ENCODE data around the gene AOC1. TPM values are rescaled to one million over a fixed set of nuclear protein-coding genes. Genes with fewer than 3 reads are reported as not detected.

The AOC1 gene
- total RNA-seq (2022; extraction: Qiagen RNA extraction) = 0.06 to 0.10 TPM in 2 of 5 replicates, not detected in the others

GRCh38 chr7:150852371-150852905 is at the start of gene AOC1:
AOC1 (plus strand) TSS chr7:150852517; CDS start chr7:150856471, 3,954 bp downstream.

Other genes starting within 250 kb of the AOC1 start
- not detected in 5 replicates for gene GIMAP6, start 220.1 kb upstream of the AOC1 start, total RNA-seq (2022; extraction: Qiagen RNA extraction)
- gene GIMAP2, start 166.8 kb upstream of the AOC1 start, total RNA-seq (2022; extraction: Qiagen RNA extraction) = 0.08 to 0.15 TPM (median 0.09 TPM) in 3 of 5 replicates, not detected in the others
- gene GIMAP1, start 135.9 kb upstream of the AOC1 start, total RNA-seq (2022; extraction: Qiagen RNA extraction) = not detected in 5 replicates
- gene GIMAP5, start 115.1 kb upstream of the AOC1 start, total RNA-seq (2022; extraction: Qiagen RNA extraction) = not detected in 5 replicates
- 0.10 to 0.17 TPM (median 0.13 TPM) in 3 of 5 replicates, not detected in the others for gene TMEM176B, start 52.2 kb upstream of the AOC1 start, total RNA-seq (2022; extraction: Qiagen RNA extraction)
- not detected in 5 replicates for gene TMEM176A, start 51.7 kb upstream of the AOC1 start, total RNA-seq (2022; extraction: Qiagen RNA extraction)
- 2.9 to 3.6 TPM (median 3.3 TPM) in 5 replicates for gene KCNH2, start 125.8 kb downstream of the AOC1 start, total RNA-seq (2022; extraction: Qiagen RNA extraction)
- 0.33 to 0.51 TPM (median 0.38 TPM) in 5 replicates for gene NOS3, start 138.5 kb downstream of the AOC1 start, total RNA-seq (2022; extraction: Qiagen RNA extraction)
- 0.34 to 1.1 TPM (median 0.70 TPM) in 5 replicates for gene ATG9B, start 172.0 kb downstream of the AOC1 start, total RNA-seq (2022; extraction: Qiagen RNA extraction)
- 40.2 to 49.4 TPM (median 46.1 TPM) in 5 replicates for gene ABCB8, start 175.9 kb downstream of the AOC1 start, total RNA-seq (2022; extraction: Qiagen RNA extraction)
- gene ASIC3, start 196.0 kb downstream of the AOC1 start, total RNA-seq (2022; extraction: Qiagen RNA extraction) = 6.0 to 10.8 TPM (median 9.5 TPM) in 5 replicates
- 29.7 to 32.8 TPM (median 32.5 TPM) in 5 replicates for gene CDK5, start 205.4 kb downstream of the AOC1 start, total RNA-seq (2022; extraction: Qiagen RNA extraction)
- 201 to 272 TPM (median 246 TPM) in 5 replicates for gene SLC4A2, start 207.1 kb downstream of the AOC1 start, total RNA-seq (2022; extraction: Qiagen RNA extraction)
- 58.8 to 75.1 TPM (median 73.7 TPM) in 5 replicates for gene FASTK, start 228.3 kb downstream of the AOC1 start, total RNA-seq (2022; extraction: Qiagen RNA extraction)
- gene TMUB1, start 231.0 kb downstream of the AOC1 start, total RNA-seq (2022; extraction: Qiagen RNA extraction) = 37.6 to 56.1 TPM (median 55.7 TPM) in 5 replicates
- gene AGAP3, start 234.0 kb downstream of the AOC1 start, total RNA-seq (2022; extraction: Qiagen RNA extraction) = 52.0 to 61.2 TPM (median 56.3 TPM) in 5 replicates

Measured in A549 treated with Hydrocortisone at 1 μM for 4 hours (cell line).